MG63 (cell line): ENCODE measurements around the gene CACNB1. TPM values are rescaled to one million over a fixed set of nuclear protein-coding genes. Genes with fewer than 3 reads are reported as not detected.
A peak's percentile ranks its signal among the peaks of the same experiment; 100 is the strongest.

Source experiments
- DNase-seq: peaks from one replicate; pipeline ENCODE4 v3.0.0-alpha.2; 2020
- H3K27me3 ChIP-seq: fragments of 250-450 bp; sonication (Bioruptor Pico); 2 replicates; pipeline ENCODE4 v1.5.1; 2020; ENCODE audit warnings: mild to moderate bottlenecking, moderate library complexity
- H3K36me3 ChIP-seq: fragments of 250-450 bp; sonication (Bioruptor Pico); 2 replicates; pipeline ENCODE4 v1.5.1; 2020; ENCODE audit warnings: mild to moderate bottlenecking, moderate library complexity
- H3K4me3 ChIP-seq: fragments of 250-450 bp; sonication (Bioruptor Pico); 2 replicates; pipeline ENCODE4 v1.5.1; 2020; ENCODE audit warnings: mild to moderate bottlenecking, moderate library complexity
- H3K9me3 ChIP-seq: fragments of 250-450 bp; sonication (Bioruptor Pico); 2 replicates; pipeline ENCODE4 v1.5.1; 2020; ENCODE audit warnings: mild to moderate bottlenecking, moderate library complexity
- total RNA-seq: library from RNA; depleted of rRNA; stranded (reverse); fragments of >200 nt; shearing (Covaris generic); gene quantifications from 2 replicates; pipeline ENCODE4 v1.2.3, GENCODE V29; 2014; ENCODE audit warnings: low replicate concordance; rRNA removed

The CACNB1 gene
- total RNA-seq = 2.2 and 2.4 TPM in 2 replicates

DNA sequence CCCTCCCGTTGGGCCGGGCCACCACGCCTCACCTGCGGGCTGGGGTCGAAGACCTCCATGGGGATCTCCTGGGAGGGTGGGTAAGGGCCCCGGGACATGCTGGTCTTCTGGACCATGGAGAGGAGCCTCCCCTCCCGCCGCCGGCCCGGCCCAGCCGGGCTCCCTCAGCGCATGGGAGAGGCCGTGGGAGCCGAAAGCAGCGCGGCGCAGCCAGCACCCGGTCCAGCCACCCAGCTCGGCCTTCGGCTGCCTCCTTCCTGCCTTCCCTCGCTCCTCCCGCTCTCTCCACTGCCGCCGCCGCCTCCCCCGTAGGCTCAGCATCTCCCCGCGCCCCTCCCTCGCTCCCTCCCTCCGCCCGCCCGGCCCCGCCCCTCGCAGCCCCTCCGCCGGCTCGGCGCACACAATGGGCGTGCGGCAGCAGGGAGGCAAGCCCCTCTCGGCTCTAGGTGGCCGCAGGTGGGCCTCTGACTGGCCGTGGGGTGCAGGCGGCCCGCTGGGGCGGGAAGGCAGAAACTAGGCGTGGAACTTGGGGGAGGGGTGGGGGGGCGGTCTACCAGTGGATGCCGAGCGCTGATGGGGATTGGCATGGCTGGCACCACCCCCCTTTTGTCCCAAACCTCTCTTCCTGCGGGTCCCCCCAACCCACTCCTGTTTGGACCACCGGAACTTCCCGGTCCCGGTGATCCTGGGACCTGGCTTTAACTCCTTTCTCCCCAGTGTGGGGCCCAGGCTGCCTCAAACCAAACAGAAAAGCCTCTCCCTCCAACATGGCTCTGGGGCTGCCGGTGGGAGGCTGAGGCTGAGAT, at the start of gene CACNB1:
CACNB1 (minus strand) TSS at position 290 of the 806 bp plus-strand sequence; CDS start at position 116, 174 bp downstream.
- H3K4me3 ChIP-seq = peak within 1 kb of the TSS; percentile 80
- H3K9me3 ChIP-seq = no peaks in the 10 kb centered on the region
- DNase-seq = peak; percentile 89
- H3K36me3 ChIP-seq = peaks cover 37% of the 10 kb centered on the region
- H3K27me3 ChIP-seq = no peaks in the 10 kb centered on the region

DNA sequence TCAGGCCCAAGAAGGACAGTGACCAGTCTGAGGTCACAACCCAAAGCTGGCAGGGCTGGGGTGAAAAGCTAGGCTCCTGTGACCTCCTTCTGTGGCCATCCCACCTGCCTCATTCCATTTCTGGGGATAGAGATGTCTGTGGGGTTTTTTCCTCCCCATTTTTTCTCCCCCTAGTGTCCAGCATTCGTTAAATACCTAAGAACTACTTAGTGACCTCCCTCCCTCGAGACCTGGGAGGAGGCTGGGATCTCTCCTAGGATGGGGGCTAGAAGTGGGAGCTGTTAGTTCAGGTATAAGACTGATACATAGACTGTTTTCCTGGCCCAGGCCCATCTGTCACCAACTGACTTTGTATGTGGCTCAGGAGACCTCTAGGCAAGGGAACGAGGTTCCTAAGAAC, 48.8 kb upstream of the CACNB1 start:
- no peaks in the 10 kb centered on the region for H3K36me3 ChIP-seq
- no peak overlapping the region for H3K4me3 ChIP-seq
- no peaks in the 10 kb centered on the region for H3K27me3 ChIP-seq
- no peaks in the 10 kb centered on the region for H3K9me3 ChIP-seq
- no peak for DNase-seq

DNA sequence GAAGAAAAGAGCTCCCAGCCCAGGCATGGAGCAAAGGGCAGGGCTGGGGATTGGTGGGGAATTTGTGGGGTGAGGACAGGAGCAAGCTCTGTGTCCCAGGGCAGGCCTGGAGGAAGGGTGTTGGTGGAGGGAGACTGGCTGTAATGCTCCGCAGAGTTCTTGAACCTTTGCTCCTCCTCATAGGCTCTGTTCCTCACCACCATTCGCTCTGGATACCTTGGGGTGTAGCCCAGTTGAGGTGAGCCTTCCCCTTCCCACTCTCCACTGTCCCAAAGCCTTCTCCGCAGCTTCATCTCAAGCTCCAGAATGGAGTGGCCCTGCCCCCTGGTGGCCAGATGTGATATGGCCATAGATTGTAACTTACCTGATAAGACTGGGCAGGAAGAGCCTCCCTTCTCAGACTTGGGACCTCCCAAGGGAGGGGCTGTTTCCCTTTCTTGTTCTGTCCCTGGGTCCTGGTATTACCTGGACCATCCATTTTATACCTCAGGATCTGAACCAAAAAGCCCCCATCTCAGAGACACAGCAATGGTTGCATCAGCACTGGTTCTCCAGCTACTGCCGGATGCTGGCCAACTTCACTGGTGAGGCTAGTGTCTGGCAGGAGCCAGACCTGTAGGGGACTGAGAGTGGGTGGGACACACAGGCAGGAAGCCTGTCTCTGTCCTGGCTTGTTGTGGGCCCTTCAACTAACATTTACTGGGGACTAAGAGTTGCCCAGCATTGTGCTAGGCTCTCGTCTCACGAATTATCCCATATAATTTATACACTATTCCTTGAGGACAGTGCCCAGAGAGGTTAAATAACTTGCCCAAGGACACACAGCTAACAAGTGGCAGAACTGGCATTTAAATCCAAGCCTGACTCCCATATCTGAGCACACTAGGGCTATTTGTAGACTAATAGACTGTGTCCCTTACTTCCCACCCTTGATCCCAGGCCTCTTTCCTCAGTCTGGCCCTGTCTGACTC, 47.4 kb upstream of the CACNB1 start:
- Histone ChIP-seq H3K36me3 (no peaks in the 10 kb centered on the region), H3K9me3 (no peaks in the 10 kb centered on the region), H3K4me3 (no peak overlapping the region), H3K27me3 (no peaks in the 10 kb centered on the region)
- peak; percentile 70 for DNase-seq

DNA sequence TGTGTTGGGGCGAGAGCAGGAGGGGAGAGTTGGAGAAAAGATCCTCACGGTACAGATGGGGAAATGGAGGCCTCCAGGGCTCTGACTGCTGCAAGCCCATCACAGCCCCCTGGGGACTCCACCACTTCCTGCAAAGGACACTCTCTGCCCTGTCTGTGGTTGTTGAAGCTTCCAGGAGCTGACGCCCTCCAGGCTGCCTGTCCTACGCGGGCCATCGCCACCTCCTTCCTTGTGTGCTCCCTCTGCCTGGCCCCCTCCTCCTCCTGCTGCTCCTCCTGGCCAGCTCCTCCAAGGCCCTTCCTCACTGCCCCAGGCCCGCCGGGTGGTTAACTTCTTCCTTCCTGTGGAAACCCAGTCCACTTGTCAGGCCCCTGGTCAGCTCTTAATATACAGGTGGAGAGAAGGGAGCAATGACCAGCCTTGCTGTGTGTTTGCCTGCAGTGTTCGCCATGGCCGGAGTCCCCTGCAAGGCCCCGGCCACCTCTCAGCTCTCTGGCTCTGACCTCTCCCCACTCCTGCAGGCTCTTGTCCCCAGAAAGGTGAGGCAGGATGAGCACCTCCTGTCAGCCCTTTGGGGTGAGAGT, 46.6 kb upstream of the CACNB1 start:
- H3K9me3 ChIP-seq = no peaks in the 10 kb centered on the region
- no peak overlapping the region for H3K4me3 ChIP-seq
- H3K27me3 ChIP-seq = no peaks in the 10 kb centered on the region
- no peaks in the 10 kb centered on the region for H3K36me3 ChIP-seq
- no peak for DNase-seq

DNA sequence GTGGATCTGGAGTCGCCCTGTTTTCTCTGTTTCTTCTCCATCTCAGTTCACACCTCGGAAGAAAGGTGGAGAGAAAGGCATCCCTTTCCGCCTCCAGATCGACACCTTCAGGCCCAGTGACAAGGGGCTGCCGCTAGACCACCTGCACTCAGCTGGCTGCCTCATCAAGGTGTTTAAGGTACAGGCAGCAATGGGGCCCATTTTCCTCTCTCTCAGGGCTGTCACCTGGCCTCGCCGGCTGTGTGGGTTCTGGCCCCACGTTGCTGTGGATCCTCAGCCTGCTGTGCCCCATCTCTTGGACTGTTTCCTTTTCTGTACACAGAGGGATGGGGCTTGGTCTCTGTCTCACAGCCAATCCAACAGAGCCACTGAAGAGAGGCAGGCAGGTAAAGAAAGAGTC, 45.7 kb upstream of the CACNB1 start:
- H3K9me3 ChIP-seq = no peaks in the 10 kb centered on the region
- H3K36me3 ChIP-seq = no peaks in the 10 kb centered on the region
- no peak for DNase-seq
- H3K4me3 ChIP-seq = no peak overlapping the region
- H3K27me3 ChIP-seq = no peaks in the 10 kb centered on the region

DNA sequence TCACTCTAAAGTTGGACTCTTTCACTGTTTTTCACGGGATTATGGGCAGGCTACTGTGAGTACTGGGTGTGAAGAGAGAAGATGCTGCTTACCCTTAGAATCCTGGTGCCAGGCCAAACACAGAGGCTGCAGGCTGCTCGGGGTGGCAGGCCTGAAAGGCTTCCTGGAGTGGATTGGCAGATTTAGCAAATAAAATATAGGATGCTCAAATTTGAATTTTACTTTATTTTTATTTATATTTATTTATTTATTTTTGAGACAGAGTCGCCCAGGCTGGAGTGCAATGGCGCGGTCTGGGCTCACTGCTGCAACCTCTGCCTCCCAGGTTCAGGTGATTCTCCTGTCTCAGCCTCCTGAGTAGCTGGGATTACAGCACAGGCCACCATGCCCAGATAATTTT, 43.2 kb upstream of the CACNB1 start:
- Histone ChIP-seq H3K36me3 (no peaks in the 10 kb centered on the region), H3K4me3 (no peak overlapping the region), H3K9me3 (no peaks in the 10 kb centered on the region), H3K27me3 (no peaks in the 10 kb centered on the region)
- DNase-seq = no peak

DNA sequence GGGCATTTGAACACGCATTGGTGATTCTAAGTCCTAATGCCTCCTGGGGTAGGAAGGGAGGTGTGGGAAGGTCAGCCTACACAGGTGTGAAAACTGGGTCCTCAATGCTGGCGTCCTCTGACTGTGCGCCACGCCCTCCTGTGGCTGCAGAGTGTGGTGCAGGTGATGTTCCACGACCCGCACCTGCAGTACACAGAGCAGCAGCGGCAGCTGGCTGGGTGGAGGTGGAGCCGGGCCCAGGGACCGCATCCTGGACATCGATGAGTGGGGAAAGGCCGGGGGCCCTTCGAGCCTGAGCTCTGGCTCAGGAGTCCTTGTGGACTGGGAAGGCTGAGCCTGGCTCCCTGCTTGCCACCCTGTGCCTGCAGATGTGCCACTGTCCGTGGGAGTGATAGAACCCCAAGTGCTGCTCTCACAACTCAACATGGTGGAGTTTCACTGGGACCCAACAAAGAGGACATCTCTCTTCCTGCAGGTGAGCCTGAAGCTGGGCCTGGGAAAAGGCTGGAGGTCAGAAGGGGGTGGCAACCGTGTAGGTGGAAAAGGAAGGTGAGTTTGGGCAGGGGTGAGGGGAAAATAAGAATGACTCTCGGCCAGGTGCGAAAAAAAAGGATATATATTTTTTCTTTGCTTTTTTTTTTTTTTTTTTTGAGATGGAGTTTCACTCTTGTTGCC, 42.3 kb upstream of the CACNB1 start:
- no peak for DNase-seq
- no peaks in the 10 kb centered on the region for H3K9me3 ChIP-seq
- no peaks in the 10 kb centered on the region for H3K36me3 ChIP-seq
- H3K27me3 ChIP-seq = no peaks in the 10 kb centered on the region
- H3K4me3 ChIP-seq = no peak overlapping the region

DNA sequence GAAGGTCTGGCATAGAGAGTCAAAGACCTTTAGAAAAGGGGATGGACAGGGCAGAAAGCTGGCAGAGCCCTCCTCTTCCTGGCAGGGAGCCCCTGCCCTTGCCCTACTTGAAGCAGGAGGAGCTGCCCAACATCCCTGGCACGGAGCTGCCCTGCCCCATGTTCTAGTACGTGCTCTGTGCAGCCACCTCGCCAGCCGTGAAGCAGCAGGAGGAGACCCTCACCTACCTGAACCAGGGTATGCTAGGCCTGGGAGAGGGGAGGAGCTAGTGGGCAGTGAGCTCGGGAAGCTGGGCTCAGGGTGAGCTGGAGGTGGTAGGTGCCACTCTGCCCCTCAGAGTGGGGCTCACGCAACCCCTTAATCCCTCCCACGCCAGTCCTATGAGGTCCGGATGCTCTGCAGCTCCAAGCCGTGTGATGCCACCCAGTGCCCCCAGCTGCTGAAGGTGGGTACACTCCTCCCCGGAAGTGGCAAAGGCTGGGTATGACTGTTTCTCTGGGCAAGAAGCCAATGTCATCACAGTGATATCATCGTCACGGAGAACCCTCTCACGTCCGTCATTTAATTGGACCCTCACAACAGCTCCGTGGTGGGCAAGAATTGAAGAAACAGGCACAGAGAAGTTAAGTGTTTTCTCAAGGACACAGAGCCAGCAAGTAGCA, 41.0 kb upstream of the CACNB1 start:
- Histone ChIP-seq H3K36me3 (no peaks in the 10 kb centered on the region), H3K4me3 (no peak overlapping the region), H3K9me3 (no peaks in the 10 kb centered on the region), H3K27me3 (no peaks in the 10 kb centered on the region)
- DNase-seq = peak; percentile 79

DNA sequence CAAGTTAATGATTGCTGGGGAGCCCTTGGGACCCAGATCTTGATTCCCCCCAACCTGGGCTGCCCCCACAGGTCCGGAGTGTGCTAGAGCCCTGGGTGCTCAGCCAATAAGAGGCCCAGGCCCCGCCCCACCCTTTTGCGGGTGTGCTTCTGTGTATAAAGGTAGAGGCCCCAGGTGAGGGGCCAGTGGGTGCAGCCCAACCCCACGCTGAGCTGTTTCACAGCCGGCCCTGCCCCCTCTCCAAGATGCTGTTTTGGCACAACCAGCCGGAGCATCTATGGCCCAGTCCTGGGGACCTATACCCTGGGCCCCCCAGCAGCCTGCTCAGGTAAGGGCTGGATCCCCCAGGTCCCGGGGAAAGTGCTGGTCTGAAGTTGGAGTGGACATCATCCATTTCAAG, 40.1 kb upstream of the CACNB1 start:
- no peak for DNase-seq
- Histone ChIP-seq H3K9me3 (no peaks in the 10 kb centered on the region), H3K4me3 (no peak overlapping the region), H3K36me3 (no peaks in the 10 kb centered on the region), H3K27me3 (no peaks in the 10 kb centered on the region)

DNA sequence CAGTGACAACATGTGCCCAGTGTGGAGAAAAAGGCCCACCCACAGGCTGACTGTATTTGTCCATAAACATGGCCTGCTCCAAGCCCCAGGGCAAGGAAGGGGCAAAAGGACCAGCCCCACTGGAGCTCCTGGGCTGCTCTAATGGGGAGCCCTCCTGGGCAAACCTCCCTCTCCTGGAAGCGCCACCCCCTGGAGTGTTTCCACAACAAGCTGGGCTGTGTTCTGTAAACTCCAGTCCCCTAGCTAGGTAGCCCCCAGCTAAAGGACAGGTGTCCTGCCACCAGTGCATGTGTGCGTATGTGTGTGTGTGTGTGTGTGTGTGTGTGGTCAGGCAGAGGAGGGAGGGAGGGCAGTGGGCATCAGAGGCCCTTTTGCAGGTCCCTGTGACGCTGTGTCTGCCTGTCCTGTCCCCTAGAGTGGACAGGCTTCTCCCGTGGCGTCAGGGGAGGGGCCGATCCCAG, 39.5 kb upstream of the CACNB1 start:
- DNase-seq = no peak
- no peak overlapping the region for H3K4me3 ChIP-seq
- H3K9me3 ChIP-seq = no peaks in the 10 kb centered on the region
- H3K36me3 ChIP-seq = no peaks in the 10 kb centered on the region
- H3K27me3 ChIP-seq = no peaks in the 10 kb centered on the region

DNA sequence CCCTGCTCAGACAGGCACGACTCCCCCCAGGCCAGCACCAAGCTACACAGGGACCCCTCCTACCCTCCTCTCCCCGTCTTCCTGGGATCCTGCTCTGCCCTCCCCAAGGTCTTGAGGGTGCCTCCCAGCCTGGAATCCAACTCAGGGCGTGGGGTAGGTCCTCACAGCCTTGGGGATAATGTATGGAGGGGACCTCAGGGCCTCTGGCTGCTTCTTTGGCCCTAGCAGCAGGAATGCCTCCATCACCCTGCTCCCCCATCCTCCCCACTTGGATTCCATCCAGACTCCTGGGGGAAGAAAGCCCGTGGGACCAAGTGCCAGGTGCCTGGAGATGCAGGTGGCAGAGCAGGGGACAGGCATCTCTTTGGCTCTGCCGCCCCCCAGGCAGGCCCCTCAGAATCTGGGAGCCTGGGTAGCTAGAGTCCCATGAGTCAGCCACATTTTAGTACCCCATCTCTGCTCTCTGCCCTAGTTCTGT, 39.0 kb upstream of the CACNB1 start:
- Histone ChIP-seq H3K36me3 (no peaks in the 10 kb centered on the region), H3K27me3 (no peaks in the 10 kb centered on the region), H3K4me3 (no peak overlapping the region), H3K9me3 (no peaks in the 10 kb centered on the region)
- DNase-seq = no peak

DNA sequence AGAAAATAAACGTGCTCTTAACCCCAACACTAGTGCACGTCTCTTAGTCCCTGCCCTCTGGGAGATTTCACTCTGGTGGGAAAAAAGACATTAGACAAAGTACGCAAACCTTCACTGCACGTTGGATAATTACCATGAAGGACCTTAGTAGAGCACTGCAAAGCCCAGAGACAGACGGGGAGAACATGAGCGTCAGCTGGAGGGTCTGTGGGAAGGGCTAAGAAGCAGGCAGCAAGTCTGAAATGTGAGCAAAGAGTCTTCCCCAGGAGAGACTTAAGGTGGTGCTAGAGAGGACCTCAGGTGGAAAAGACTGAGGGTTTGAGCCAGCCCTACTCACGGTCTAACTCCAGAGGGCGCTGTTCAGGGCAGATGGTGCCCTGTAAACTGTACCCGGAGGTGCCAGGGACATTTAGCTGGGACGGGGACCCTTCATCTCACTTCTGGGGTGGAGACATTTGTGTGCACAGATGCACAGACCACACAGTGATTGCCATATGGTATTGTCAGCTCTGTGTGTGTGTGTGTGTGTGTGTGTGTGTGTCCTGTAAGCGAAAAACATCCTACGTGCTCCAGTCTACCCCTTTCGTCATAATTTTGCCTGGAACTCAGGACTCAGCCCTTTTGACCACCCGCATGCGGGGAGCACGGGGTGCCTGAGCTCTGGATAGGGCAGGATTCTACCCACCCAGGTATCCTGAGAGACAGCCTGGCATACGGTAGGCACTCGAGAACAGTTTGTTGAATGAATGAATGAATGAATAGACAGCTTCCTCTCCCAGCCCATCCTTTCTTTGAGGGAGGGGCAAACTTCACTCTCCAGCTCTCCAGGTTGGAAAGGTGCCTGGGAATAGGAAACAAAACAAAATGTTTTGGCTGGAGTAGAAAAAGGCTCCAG, 38.3 kb upstream of the CACNB1 start:
- Histone ChIP-seq H3K27me3 (no peaks in the 10 kb centered on the region), H3K9me3 (no peaks in the 10 kb centered on the region), H3K36me3 (no peaks in the 10 kb centered on the region), H3K4me3 (no peak overlapping the region)
- peak; percentile 40 for DNase-seq

DNA sequence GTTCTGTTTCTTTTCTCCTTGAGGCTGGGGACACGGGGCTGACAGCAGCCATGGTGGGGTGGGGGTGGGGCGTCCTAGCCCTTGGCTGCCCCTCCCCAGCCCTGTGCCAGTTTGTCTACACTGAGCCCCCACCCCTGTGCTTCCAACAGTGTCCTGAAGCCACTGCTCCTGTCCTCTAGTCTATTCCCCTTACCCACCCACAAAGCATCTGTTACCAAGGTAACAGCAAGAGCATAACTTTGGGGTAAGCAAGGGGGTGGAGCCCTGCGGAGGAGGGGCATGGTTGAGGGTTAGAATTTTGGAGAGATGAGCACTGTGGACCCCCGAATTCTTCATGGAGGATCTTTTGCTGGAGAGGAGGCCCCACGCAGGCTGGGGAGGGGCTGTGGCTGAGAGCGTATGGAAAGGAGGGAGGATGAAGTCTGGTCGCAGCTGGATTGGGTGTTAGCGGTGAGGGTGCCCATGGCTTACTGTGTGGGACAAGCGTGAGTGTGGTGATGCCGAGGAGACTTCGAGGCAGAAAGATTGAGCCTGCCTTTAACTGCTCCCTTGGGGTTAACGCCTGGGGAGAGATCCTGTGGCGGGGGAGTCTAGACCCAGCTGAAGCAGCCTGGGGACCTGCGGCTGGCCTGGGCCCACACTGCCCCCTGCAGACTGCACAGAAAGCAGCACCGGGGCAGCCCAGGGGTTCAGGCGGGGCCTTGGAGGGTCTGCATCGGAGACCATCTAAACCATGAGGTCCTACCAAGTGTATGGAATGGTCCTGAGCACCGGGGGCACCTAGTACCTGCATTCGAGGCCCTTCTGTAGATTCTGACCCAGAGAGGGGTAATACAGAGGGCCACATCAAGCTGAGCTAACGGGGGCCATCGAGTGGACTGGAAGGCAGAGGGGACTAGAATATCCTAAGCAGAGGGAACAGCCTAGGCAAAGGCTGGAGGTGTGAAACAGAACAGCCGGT, 34.4 kb upstream of the CACNB1 start:
- no peaks in the 10 kb centered on the region for H3K36me3 ChIP-seq
- peak; percentile 42 for DNase-seq

DNA sequence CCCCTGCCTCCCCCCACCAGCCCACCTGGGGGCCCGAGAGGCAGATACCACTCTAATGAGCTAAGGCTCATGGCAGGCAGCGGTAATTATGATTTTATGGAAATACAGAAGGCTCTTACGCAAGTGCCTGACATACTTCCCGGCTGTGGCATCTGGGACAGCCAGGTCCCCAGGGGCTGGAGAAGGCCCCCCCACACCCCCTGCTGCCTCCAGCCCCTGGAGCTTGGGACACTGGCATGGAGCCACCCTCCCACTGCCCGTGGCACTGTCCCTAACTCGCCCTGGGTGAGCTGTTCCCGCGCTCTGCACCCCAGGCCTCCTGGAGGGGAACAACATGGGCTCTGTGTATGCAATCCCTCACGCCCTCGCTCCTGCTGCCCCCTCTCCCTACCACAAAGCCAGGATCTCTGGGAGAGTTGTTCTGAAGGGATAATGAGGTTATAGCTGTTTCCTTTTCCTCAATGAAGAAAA, 33.7 kb upstream of the CACNB1 start:
- Histone ChIP-seq H3K9me3 (no peaks in the 10 kb centered on the region), H3K27me3 (0 out of 2 replicates have a peak, but pooled peaks cover 1% of the 10 kb centered on the region), H3K36me3 (no peaks in the 10 kb centered on the region), H3K4me3 (no peak overlapping the region)
- no peak for DNase-seq

More for the DNA sequence above, 34.4 kb upstream of the CACNB1 start:
- Histone ChIP-seq H3K9me3 (no peaks in the 10 kb centered on the region), H3K27me3 (no peaks in the 10 kb centered on the region), H3K4me3 (no peak overlapping the region)
